H9 (cell line): ENCODE results near the gene FSIP1. TPM values are rescaled to one million over a fixed set of nuclear protein-coding genes. Genes with fewer than 3 reads are reported as not detected.

Experiments
- DNase-seq: peaks from one replicate; pipeline ENCODE4 v3.0.0-alpha.2; 2017
- H2AFZ ChIP-seq: one replicate; pipeline ENCODE4 v1.6.1; 2013; ENCODE audit warnings: mild to moderate bottlenecking, low read length, control low read depth, moderate library complexity
- H2AK5ac ChIP-seq: 2 replicates; pipeline ENCODE4 v1.6.1; 2013; ENCODE audit warnings: low read length, control low read depth, mixed read lengths; ENCODE audit not compliant: insufficient read length
- H2BK120ac ChIP-seq: one replicate; pipeline ENCODE4 v1.6.1; 2013; ENCODE audit warnings: low read depth, mild to moderate bottlenecking, low read length, control low read depth, inconsistent platforms; ENCODE audit not compliant: poor library complexity, severe bottlenecking
- H2BK12ac ChIP-seq: 2 replicates; pipeline ENCODE4 v1.6.1; 2013; ENCODE audit warnings: low read length, control low read depth, mixed read lengths, low read depth; ENCODE audit not compliant: insufficient read length
- H2BK15ac ChIP-seq: 2 replicates; pipeline ENCODE4 v1.6.1; 2013; ENCODE audit warnings: low read depth, low read length, control low read depth
- H2BK20ac ChIP-seq: one replicate; pipeline ENCODE4 v1.6.1; 2013; ENCODE audit warnings: low read depth, mild to moderate bottlenecking, low read length, control low read depth, inconsistent platforms; ENCODE audit not compliant: poor library complexity, severe bottlenecking
- H2BK5ac ChIP-seq: 2 replicates; pipeline ENCODE4 v1.6.1; 2013; ENCODE audit warnings: low read length, control low read depth, mixed read lengths; ENCODE audit not compliant: insufficient read length
- H3K14ac ChIP-seq: 2 replicates; pipeline ENCODE4 v1.6.1; 2013; ENCODE audit warnings: low read length, control low read depth; ENCODE audit not compliant: insufficient read depth
- H3K18ac ChIP-seq: 2 replicates; pipeline ENCODE4 v1.6.1; 2013; ENCODE audit warnings: low read depth, mild to moderate bottlenecking, mixed read lengths, low read length, control low read depth; ENCODE audit not compliant: insufficient read length
- H3K23ac ChIP-seq: 2 replicates; pipeline ENCODE4 v1.6.1; 2013; ENCODE audit warnings: low read length, control low read depth, mixed read lengths, low read depth; ENCODE audit not compliant: insufficient read length
- H3K23me2 ChIP-seq: 2 replicates; pipeline ENCODE4 v1.6.1; 2013; ENCODE audit warnings: low read depth, mild to moderate bottlenecking, mixed read lengths, low read length, control low read depth; ENCODE audit not compliant: insufficient read length, poor library complexity, severe bottlenecking
- H3K27ac ChIP-seq: 2 replicates; pipeline ENCODE4 v1.5.1; 2013; ENCODE audit warnings: low read length, control low read depth, mixed read lengths, low read depth; ENCODE audit not compliant: insufficient read length
- H3K27me3 ChIP-seq: 2 replicates; pipeline ENCODE4 v1.6.1; 2013; ENCODE audit warnings: low read length, control low read depth, inconsistent platforms; ENCODE audit not compliant: insufficient read depth
- H3K4ac ChIP-seq: 2 replicates; pipeline ENCODE4 v1.6.1; 2013; ENCODE audit warnings: low read depth, mild to moderate bottlenecking, control low read depth, inconsistent platforms, low read length, moderate library complexity
- H3K4me1 ChIP-seq: 2 replicates; pipeline ENCODE4 v1.6.1; 2013; ENCODE audit warnings: low read length, control low read depth, inconsistent platforms; ENCODE audit not compliant: insufficient read depth
- H3K4me2 ChIP-seq: 2 replicates; pipeline ENCODE4 v1.6.1; 2013; ENCODE audit warnings: low read length, control low read depth, mixed read lengths; ENCODE audit not compliant: insufficient read length, insufficient read depth
- H3K56ac ChIP-seq: 2 replicates; pipeline ENCODE4 v1.6.1; 2013; ENCODE audit warnings: low read depth, mild to moderate bottlenecking, mixed read lengths, low read length, control low read depth; ENCODE audit not compliant: insufficient read length
- H3K79me1 ChIP-seq: 2 replicates; pipeline ENCODE4 v1.6.1; 2013; ENCODE audit warnings: low read depth, mild to moderate bottlenecking, moderate library complexity, low read length, control low read depth, inconsistent platforms; ENCODE audit not compliant: insufficient read depth, poor library complexity, severe bottlenecking
- H3K79me2 ChIP-seq: 2 replicates; pipeline ENCODE4 v1.6.1; 2013; ENCODE audit warnings: low read length, control low read depth, inconsistent platforms; ENCODE audit not compliant: insufficient read depth
- H3K9ac ChIP-seq: 2 replicates; pipeline ENCODE4 v1.6.1; 2013; ENCODE audit warnings: low read length, control low read depth, mixed read lengths; ENCODE audit not compliant: insufficient read length; ENCODE audit errors: extremely low read depth
- H3K9me3 ChIP-seq: one replicate; pipeline ENCODE4 v1.6.1; 2013; ENCODE audit warnings: low read depth, low read length, inconsistent platforms; ENCODE audit not compliant: control insufficient read depth
- H3T11ph ChIP-seq: one replicate; pipeline ENCODE4 v1.6.1; 2013; ENCODE audit warnings: mild to moderate bottlenecking, low read length, control low read depth, inconsistent platforms
- H4K20me1 ChIP-seq: one replicate; pipeline ENCODE4 v1.6.1; 2013; ENCODE audit not compliant: control insufficient read depth, insufficient read length, insufficient read depth
- H4K5ac ChIP-seq: 2 replicates; pipeline ENCODE4 v1.6.1; 2013; ENCODE audit warnings: low read depth, mild to moderate bottlenecking, mixed read lengths, low read length, control low read depth; ENCODE audit not compliant: insufficient read length
- H4K8ac ChIP-seq: replicated peaks from 2 replicates; pipeline ENCODE4 v1.6.1; 2013; ENCODE audit warnings: low read length, control low read depth, mixed read lengths, low read depth; ENCODE audit not compliant: insufficient read length
- H4K91ac ChIP-seq: 2 replicates; pipeline ENCODE4 v1.6.1; 2013; ENCODE audit warnings: low read depth, mild to moderate bottlenecking, moderate library complexity, mixed read lengths, low read length, control low read depth; ENCODE audit not compliant: insufficient read length
- H3K27ac Mint-ChIP-seq, 3 experiments: 2 replicates in 2 of 3; 3 replicates in 1 of 3; pipeline ENCODE4 v1.8.0; 2020 to 2021; ENCODE audit warnings: mixed read lengths in 3 of 3, mild to moderate bottlenecking in 1 of 3, moderate library complexity in 1 of 3
- H3K27me3 Mint-ChIP-seq: 2 replicates; pipeline ENCODE4 v1.8.0; 2021; ENCODE audit warnings: low read depth, mild to moderate bottlenecking, moderate library complexity, mixed read lengths
- H3K36me3 Mint-ChIP-seq, 3 experiments: 2 replicates in 2 of 3; 3 replicates in 1 of 3; pipeline ENCODE4 v1.8.0; 2020 to 2021; ENCODE audit warnings: low read depth in 3 of 3, mixed read lengths in 3 of 3; ENCODE audit not compliant: insufficient read depth in 1 of 3
- H3K4me1 Mint-ChIP-seq, 2 experiments: 2 replicates each; pipeline ENCODE4 v1.8.0; 2020; ENCODE audit warnings: mixed read lengths in 2 of 2
- H3K4me3 Mint-ChIP-seq, 2 experiments: 2 replicates in 1 of 2; 3 replicates in 1 of 2; pipeline ENCODE4 v1.8.0; 2020 to 2021; ENCODE audit warnings: mild to moderate bottlenecking in 2 of 2, mixed read lengths in 2 of 2, moderate library complexity in 1 of 2
- H3K9me3 Mint-ChIP-seq, 2 experiments: 2 replicates in 1 of 2; 3 replicates in 1 of 2; pipeline ENCODE4 v1.8.0; 2020; ENCODE audit warnings: mild to moderate bottlenecking in 2 of 2, mixed read lengths in 2 of 2, moderate library complexity in 1 of 2
- CTCF ChIP-seq: fragments of 200-600 bp; sonication (generic); conservative IDR thresholded peaks from 3 replicates; pipeline ENCODE4 v1.8.0; 2021; ENCODE audit warnings: antibody characterized with exemption, mild to moderate bottlenecking
- total RNA-seq: library from RNA; stranded (reverse); gene quantifications from 2 replicates; pipeline ENCODE4 v1.2.1, GENCODE V29; 2021

FSIP1 gene
- total RNA-seq, 1 experiment from 2014 or later, result 0.96 TPM

DNA sequence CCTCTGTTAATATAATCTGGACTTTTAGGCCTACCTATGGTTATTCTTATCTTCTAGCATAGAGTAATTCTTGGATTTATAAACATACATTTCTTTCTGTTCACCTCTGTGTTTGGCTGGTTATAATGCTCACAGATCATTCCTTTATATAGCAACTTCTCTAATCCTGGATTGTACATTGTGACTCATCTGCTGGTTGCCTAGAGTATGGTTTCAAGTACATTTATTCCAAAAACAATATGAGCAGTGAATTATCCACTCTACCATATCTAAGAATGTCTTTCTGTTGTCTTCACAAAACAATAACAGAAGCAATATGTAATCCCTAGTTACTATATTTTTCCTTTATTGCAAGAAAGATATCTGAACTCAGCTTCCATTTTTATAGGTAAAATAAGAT lies 35.3 kb downstream of the FSIP1 start:
- DNase-seq, result no peak
- Histone ChIP-seq H3K4me1 (no peaks in the 10 kb centered on the region), H3K23ac (no peak overlapping the region), H3K56ac (no peak overlapping the region), H2BK15ac (no peak overlapping the region), H2BK5ac (no peak overlapping the region), H2BK120ac (no peak overlapping the region), H3K14ac (no peak overlapping the region), H4K20me1 (no peaks in the 10 kb centered on the region), H3K79me1 (no peaks in the 10 kb centered on the region), H3K79me2 (no peaks in the 10 kb centered on the region), H2AFZ (no peak overlapping the region), H3K27ac (no peak overlapping the region), H3K4ac (no peak overlapping the region), H3K9ac (no peak overlapping the region), H3K18ac (no peak overlapping the region), H3K9me3 (no peaks in the 10 kb centered on the region), H4K5ac (no peak overlapping the region), H2BK20ac (no peak overlapping the region), H3K23me2 (no peaks in the 10 kb centered on the region), H2AK5ac (no peak overlapping the region), H3K4me2 (no peak overlapping the region), H4K91ac (no peak overlapping the region), H3T11ph (no peak overlapping the region), H2BK12ac (no peak overlapping the region), H3K27me3 (no peaks in the 10 kb centered on the region), H4K8ac (no peak overlapping the region)
- Mint-ChIP-seq H3K4me1 (peaks cover 4 to 9% of the 10 kb centered on the region in 2 experiments; a peak in 2 of 4 replicates), H3K27ac (no peak overlapping the region), H3K4me3 (no peak overlapping the region), H3K27me3 (no peaks in the 10 kb centered on the region), H3K36me3 (peaks cover 0 to 25% (median 2%) of the 10 kb centered on the region in 3 experiments; a peak in 3 of 7 replicates), H3K9me3 (peaks cover 2 to 11% of the 10 kb centered on the region in 2 experiments; a peak in 3 of 5 replicates)
- TF ChIP-seq CTCF, result no peak
